ENCODE measurements around the gene SOS2. TPM values are rescaled to one million over a fixed set of nuclear protein-coding genes. Genes with fewer than 3 reads are reported as not detected.
"Not testable (repeated sequence)": the region's sequence is repeated elsewhere in the genome, so short reads cannot be mapped to it uniquely, and the experiment has no call there.

The SOS2 gene
- total RNA-seq, 2 experiments from 2014 or later: 19.6 to 20.9 TPM

GRCh38 chr14:50082784-50083466 is 148.5 kb downstream of the SOS2 start:
- Mint-ChIP-seq H3K4me1 (ENCODE audit: low read depth) (peaks cover 72% of the 10 kb centered on the region), H3K27ac (peak overlapping the region; percentile 91), H3K36me3 (peaks cover 3% of the 10 kb centered on the region), H3K4me3 (peak overlapping the region; percentile 66), H3K9me3 (no peaks in the 10 kb centered on the region), H3K27me3 (no peaks in the 10 kb centered on the region)
- intact Hi-C loops (cut with micrococcal nuclease): loop anchor here (1.0 to 5.0 kb wide), 12 partner anchors 13 to 439 kb away; no protein-coding TSS in a partner anchor
- ChIA-PET CTCF (interaction anchor here (1.7 to 3.8 kb wide), 10 partner anchors 13 to 230 kb away, joined by 5 to 31 read pairs (median 10); partner anchors contain the start of gene NEMF), POLR2A (interaction anchor here (0.5 to 4.0 kb wide), 26 partner anchors 11 to 238 kb away, joined by 3 to 104 read pairs (median 6); partner anchors contain the start of genes ARF6 and NEMF)
- peak; percentile 94 for DNase-seq

- intact Hi-C loops (cut with micrococcal nuclease): loop anchor here (2.0 to 5.0 kb wide), 2 partner anchors 112 to 440 kb away; no protein-coding TSS in a partner anchor
- Mint-ChIP-seq H3K27me3 (no peaks in the 10 kb centered on the region), H3K4me1 (ENCODE audit: low read depth) (peaks cover 69% of the 10 kb centered on the region), H3K4me3 (peak overlapping the region; percentile 66), H3K9me3 (no peaks in the 10 kb centered on the region), H3K36me3 (peaks cover 3% of the 10 kb centered on the region), H3K27ac (peak overlapping the region; percentile 91)
- POLR2A ChIA-PET: interaction anchor here (0.8 to 4.0 kb wide), 20 partner anchors 11 to 229 kb away, joined by 3 to 104 read pairs (median 8); partner anchors contain the start of genes ARF6 and NEMF
- DNase-seq: peak; percentile 69
- CTCF ChIA-PET: interaction anchor here (0.6 to 3.8 kb wide), 12 partner anchors 12 to 230 kb away, joined by 3 to 31 read pairs (median 10); partner anchors contain the start of gene NEMF
Measured at GRCh38 chr14:50082308-50082742, 149.1 kb downstream of the SOS2 start.

- H3K36me3 Mint-ChIP-seq; intact Hi-C loops (cut with micrococcal nuclease); H3K27me3 Mint-ChIP-seq; H3K9me3 Mint-ChIP-seq; H3K27ac Mint-ChIP-seq; POLR2A ChIA-PET; CTCF ChIA-PET; DNase-seq; H3K4me3 Mint-ChIP-seq: not testable (repeated sequence)
- H3K4me1 Mint-ChIP-seq (ENCODE audit: low read depth): peaks cover 53% of the 10 kb centered on the region
Measured at GRCh38 chr14:50079103-50079502, 152.3 kb downstream of the SOS2 start.

DNA sequence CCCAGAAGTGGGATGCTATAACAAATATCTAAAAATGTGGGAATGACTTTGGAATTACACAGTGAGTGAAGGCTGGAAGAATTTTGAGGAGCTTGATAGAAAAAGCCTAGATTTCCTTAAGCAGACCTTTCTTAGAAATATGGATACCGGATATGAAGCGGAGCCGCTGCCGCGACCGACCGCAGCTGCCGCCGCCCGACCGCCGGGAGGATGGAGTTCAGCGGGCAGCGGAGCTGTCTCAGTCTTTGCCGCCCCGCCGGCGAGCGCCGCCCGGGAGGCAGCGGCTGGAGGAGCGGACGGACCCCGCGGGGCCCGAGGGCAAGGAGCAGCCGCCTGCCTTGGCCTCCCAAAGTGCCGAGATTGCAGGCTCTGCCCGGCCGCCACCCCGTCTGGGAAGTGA is 157.7 kb downstream of the SOS2 start:
- H3K9me3 Mint-ChIP-seq; H3K27ac Mint-ChIP-seq; POLR2A ChIA-PET; DNase-seq; CTCF ChIA-PET; H3K4me3 Mint-ChIP-seq; H3K36me3 Mint-ChIP-seq; H3K27me3 Mint-ChIP-seq; intact Hi-C loops (cut with micrococcal nuclease): not testable (repeated sequence)
- peaks cover 43% of the 10 kb centered on the region for H3K4me1 Mint-ChIP-seq (ENCODE audit: low read depth)

DNA sequence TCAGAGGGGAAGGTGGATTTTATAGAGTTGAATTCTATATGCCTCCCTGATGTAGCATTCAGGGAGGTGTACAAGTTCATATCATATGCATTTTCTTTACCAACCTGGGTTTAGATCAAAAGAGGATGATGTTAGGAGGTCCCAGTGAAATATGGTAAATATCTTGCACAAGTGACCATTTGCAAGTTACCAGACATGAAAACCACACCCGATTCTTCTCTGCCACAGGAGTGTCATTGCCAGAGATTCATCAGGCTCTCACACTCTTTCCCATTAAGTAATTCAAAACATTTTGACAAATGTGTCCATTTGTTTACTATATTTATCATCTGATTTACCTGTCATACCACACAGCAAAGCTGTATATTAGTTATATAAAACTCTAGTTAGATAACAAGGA is 159.0 kb downstream of the SOS2 start:
- Mint-ChIP-seq H3K27me3 (no peaks in the 10 kb centered on the region), H3K36me3 (peaks cover 9% of the 10 kb centered on the region), H3K4me3 (no peak overlapping the region), H3K9me3 (peaks cover 3% of the 10 kb centered on the region), H3K4me1 (ENCODE audit: low read depth) (peaks cover 50% of the 10 kb centered on the region), H3K27ac (no peak overlapping the region)
- intact Hi-C loops (cut with micrococcal nuclease): no loop called here
- CTCF ChIA-PET: interaction anchor here (0.7 kb wide), 1 partner anchor 14 kb away, joined by 3 read pairs; no protein-coding TSS in a partner anchor
- POLR2A ChIA-PET: no interaction called here
- no peak for DNase-seq

GRCh38 chr14:50070840-50071548 is 160.4 kb downstream of the SOS2 start:
- ChIA-PET POLR2A (interaction anchor here (0.7 to 1.5 kb wide), 7 partner anchors 11 to 72 kb away, joined by 3 to 9 read pairs (median 5); no protein-coding TSS in a partner anchor), CTCF (interaction anchor here (0.8 to 3.2 kb wide), 3 partner anchors 8 to 32 kb away, joined by 3 to 14 read pairs (median 4); no protein-coding TSS in a partner anchor)
- intact Hi-C loops (cut with micrococcal nuclease): no loop called here
- peaks cover 53% of the 10 kb centered on the region for H3K4me1 Mint-ChIP-seq (ENCODE audit: low read depth)
- H3K27me3 Mint-ChIP-seq: no peaks in the 10 kb centered on the region
- H3K36me3 Mint-ChIP-seq: peaks cover 9% of the 10 kb centered on the region
- no peak overlapping the region for H3K27ac Mint-ChIP-seq
- no peak for DNase-seq
- peaks cover 3% of the 10 kb centered on the region for H3K9me3 Mint-ChIP-seq
- no peak overlapping the region for H3K4me3 Mint-ChIP-seq

- CTCF ChIA-PET: interaction anchor here (0.7 to 3.2 kb wide), 5 partner anchors 8 to 218 kb away, joined by 3 to 14 read pairs (median 5); partner anchors contain the start of gene NEMF
- Mint-ChIP-seq H3K4me3 (no peak overlapping the region), H3K27me3 (no peaks in the 10 kb centered on the region), H3K27ac (no peak overlapping the region), H3K36me3 (peaks cover 8% of the 10 kb centered on the region), H3K9me3 (peaks cover under 1% of the 10 kb centered on the region), H3K4me1 (ENCODE audit: low read depth) (peaks cover 58% of the 10 kb centered on the region)
- DNase-seq: peak; percentile 57
- intact Hi-C loops (cut with micrococcal nuclease): no loop called here
- POLR2A ChIA-PET: interaction anchor here (1.2 to 1.9 kb wide), 5 partner anchors 12 to 71 kb away, joined by 4 to 9 read pairs (median 7); no protein-coding TSS in a partner anchor
Measured at GRCh38 chr14:50070230-50070629, 161.1 kb downstream of the SOS2 start.

DNA sequence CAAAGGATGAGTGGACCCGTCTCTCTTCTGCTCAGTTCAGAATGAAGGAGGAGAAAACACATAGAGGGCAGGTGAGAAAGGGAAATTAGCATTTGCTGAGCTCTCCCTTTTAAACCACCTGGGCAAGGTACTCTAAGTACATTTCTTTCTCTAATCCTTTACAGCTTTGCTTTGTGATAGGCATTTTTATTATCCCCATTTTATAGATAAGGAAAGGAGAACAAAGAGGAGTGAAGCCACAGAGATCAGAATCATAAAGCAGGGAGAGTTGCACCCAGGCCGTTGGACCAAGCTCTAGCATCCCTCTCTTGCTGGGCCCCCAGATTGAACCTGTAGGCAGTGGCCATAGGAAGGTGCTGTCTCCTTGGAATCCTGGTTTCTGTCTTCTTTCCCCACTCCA is 162.1 kb downstream of the SOS2 start:
- H3K27ac Mint-ChIP-seq: no peak overlapping the region

DNA sequence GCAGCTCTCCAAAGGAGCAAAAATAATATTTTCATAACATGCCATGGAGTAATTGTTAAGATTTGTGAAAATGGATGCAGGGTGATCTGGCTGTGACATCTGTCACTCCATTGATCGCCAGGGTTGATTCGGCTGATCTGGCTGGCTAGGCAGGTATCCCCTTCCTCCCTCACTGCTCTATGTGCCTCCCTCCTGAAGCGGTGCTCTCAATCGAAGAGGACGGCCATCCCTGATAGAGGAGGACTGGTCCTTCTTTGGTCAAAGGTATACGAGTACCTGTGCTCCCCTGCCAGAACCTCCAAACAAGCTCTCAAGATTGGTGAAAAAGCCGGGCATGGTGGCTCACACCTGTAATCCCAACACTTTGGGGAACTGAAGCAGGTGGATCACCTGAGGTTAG is 162.9 kb downstream of the SOS2 start:
- intact Hi-C loops (cut with micrococcal nuclease): no loop called here
- Mint-ChIP-seq H3K4me3 (no peak overlapping the region), H3K27me3 (no peaks in the 10 kb centered on the region), H3K36me3 (peaks cover 4% of the 10 kb centered on the region), H3K4me1 (ENCODE audit: low read depth) (peaks cover 71% of the 10 kb centered on the region), H3K9me3 (no peaks in the 10 kb centered on the region), H3K27ac (no peak overlapping the region)
- DNase-seq: no peak
- ChIA-PET CTCF (interaction anchor here (1.1 to 3.2 kb wide), 5 partner anchors 14 to 70 kb away, joined by 3 to 14 read pairs (median 4); no protein-coding TSS in a partner anchor), POLR2A (interaction anchor here (1.5 to 2.7 kb wide), 2 partner anchors 14 to 29 kb away, joined by 17 to 27 read pairs; no protein-coding TSS in a partner anchor)

More for the DNA sequence above, 162.1 kb downstream of the SOS2 start:
- intact Hi-C loops (cut with micrococcal nuclease): no loop called here
- H3K36me3 Mint-ChIP-seq: peaks cover 4% of the 10 kb centered on the region
- ChIA-PET POLR2A (interaction anchor here (1.3 to 1.9 kb wide), 3 partner anchors 13 to 31 kb away, joined by 7 to 9 read pairs (median 9); no protein-coding TSS in a partner anchor), CTCF (interaction anchor here (1.2 to 3.2 kb wide), 2 partner anchors 13 to 217 kb away, joined by 5 to 14 read pairs; partner anchors contain the start of gene NEMF)
- no peak overlapping the region for H3K4me3 Mint-ChIP-seq
- no peaks in the 10 kb centered on the region for H3K27me3 Mint-ChIP-seq
- no peak for DNase-seq
- no peaks in the 10 kb centered on the region for H3K9me3 Mint-ChIP-seq
- peaks cover 63% of the 10 kb centered on the region for H3K4me1 Mint-ChIP-seq (ENCODE audit: low read depth)

- POLR2A ChIA-PET: interaction anchor here (0.9 to 2.7 kb wide), 3 partner anchors 14 to 205 kb away, joined by 4 to 27 read pairs (median 17); no protein-coding TSS in a partner anchor
- intact Hi-C loops (cut with micrococcal nuclease): no loop called here
- Mint-ChIP-seq H3K27ac (peak overlapping the region; percentile 53), H3K27me3 (no peaks in the 10 kb centered on the region), H3K4me3 (no peak overlapping the region), H3K36me3 (peaks cover 4% of the 10 kb centered on the region), H3K4me1 (ENCODE audit: low read depth) (peaks cover 75% of the 10 kb centered on the region), H3K9me3 (no peaks in the 10 kb centered on the region)
- peak; percentile 56 for DNase-seq
- CTCF ChIA-PET: interaction anchor here (0.9 to 1.5 kb wide), 5 partner anchors 23 to 69 kb away, joined by 3 to 5 read pairs (median 3); no protein-coding TSS in a partner anchor
Measured at GRCh38 chr14:50067723-50068495, 163.5 kb downstream of the SOS2 start.
